Activated CD4-positive, alpha-beta memory T cell treated with anti-CD3 and anti-CD28 coated beads, Interleukin-2, amount 10 ng/mL, durations not matched to agents 7 days and 5 days (primary cell): ENCODE data around the gene CYP24A1. TPM values are rescaled to one million over a fixed set of nuclear protein-coding genes. Genes with fewer than 3 reads are reported as not detected.

Experiments used
- CTCF ChIA-PET: fragments of 350-600 bp; sonication (Branson Sonifier 250); formaldehyde crosslinking; loops from one replicate; lab custom pipeline; 2021; ENCODE audit warnings: antibody characterized with exemption, inconsistent platforms; lab: Charles Lee
- POLR2A ChIA-PET: fragments of 350-600 bp; sonication (Branson Sonifier 250); formaldehyde crosslinking; loops from one replicate; lab custom pipeline; 2021; ENCODE audit warnings: antibody characterized with exemption; lab: Charles Lee
- DNase-seq: peaks from one replicate; pipeline ENCODE4 v3.0.0-alpha.2; 2020
- H3K27ac Mint-ChIP-seq: one replicate; pipeline ENCODE4 v1.8.0; 2021; ENCODE audit warnings: mild to moderate bottlenecking, mixed read lengths
- H3K27me3 Mint-ChIP-seq: one replicate; pipeline ENCODE4 v1.8.0; 2021; ENCODE audit warnings: mixed read lengths
- H3K36me3 Mint-ChIP-seq: one replicate; pipeline ENCODE4 v1.8.0; 2021; ENCODE audit warnings: low read depth, mixed read lengths
- H3K4me1 Mint-ChIP-seq: one replicate; pipeline ENCODE4 v1.8.0; 2021; ENCODE audit warnings: mixed read lengths
- H3K4me3 Mint-ChIP-seq: one replicate; pipeline ENCODE4 v1.8.0; 2021; ENCODE audit warnings: mild to moderate bottlenecking, mixed read lengths
- H3K9me3 Mint-ChIP-seq: one replicate; pipeline ENCODE4 v1.8.0; 2021; ENCODE audit warnings: mixed read lengths
- total RNA-seq, 2 experiments: library from RNA; stranded (reverse); gene quantifications; one replicate each; pipeline ENCODE4 v1.2.3, GENCODE V29; 2021

The CYP24A1 gene
- not detected for total RNA-seq

DNA sequence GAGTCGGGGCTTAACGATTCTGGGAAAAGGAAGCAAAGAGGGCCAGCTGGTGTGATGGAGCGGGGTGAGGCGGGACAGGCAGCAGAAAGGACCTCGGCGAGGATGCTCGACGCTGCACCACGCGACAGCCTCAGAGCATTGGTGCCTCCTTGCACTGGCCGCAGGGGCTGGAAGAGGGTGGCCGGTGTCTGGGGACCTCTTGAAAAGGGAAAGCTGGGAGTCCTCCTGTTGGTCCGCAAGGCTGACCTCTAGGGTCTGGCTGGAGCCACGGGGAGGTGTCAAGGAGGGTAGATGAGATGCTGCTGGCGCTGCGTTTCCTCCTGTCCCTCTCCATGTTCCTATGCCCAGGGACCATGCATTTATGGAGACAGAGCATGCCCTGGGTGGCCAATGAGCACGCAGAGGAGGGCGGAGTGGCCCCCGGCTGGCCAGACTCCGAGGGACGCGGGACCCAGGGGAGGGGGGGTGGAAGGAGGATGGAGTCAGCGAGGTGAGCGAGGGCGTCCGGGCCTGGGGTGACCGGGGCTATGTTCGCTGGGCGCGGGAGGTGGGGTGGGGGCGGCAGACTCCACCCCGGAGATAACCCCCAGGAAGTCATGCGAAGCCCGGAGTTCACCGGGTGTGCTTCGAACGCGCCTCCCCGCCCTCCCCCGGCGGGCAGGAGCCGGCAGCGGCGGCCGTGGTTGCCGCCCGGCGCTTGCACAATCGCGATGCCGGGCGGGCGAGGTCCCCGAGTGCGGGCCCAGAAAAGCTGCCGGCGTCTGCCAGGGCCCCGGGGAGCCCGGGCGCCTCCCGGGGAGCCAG, at the start of gene CYP24A1:
CYP24A1 (minus strand) TSS at position 334 of the 804 bp plus-strand sequence. CDS start 407 bp downstream, outside the sequence.
- no peaks in the 10 kb centered on the region for H3K9me3 Mint-ChIP-seq
- peaks cover 21% of the 10 kb centered on the region for H3K4me1 Mint-ChIP-seq
- CTCF ChIA-PET: no interaction called here
- POLR2A ChIA-PET: no interaction called here
- H3K36me3 Mint-ChIP-seq: no peaks in the 10 kb centered on the region
- no peak within 1 kb of the TSS for H3K27ac Mint-ChIP-seq
- peak within 1 kb of the TSS; percentile 41 for H3K4me3 Mint-ChIP-seq
- H3K27me3 Mint-ChIP-seq: peaks cover 74% of the 10 kb centered on the region
- no peak for DNase-seq

DNA sequence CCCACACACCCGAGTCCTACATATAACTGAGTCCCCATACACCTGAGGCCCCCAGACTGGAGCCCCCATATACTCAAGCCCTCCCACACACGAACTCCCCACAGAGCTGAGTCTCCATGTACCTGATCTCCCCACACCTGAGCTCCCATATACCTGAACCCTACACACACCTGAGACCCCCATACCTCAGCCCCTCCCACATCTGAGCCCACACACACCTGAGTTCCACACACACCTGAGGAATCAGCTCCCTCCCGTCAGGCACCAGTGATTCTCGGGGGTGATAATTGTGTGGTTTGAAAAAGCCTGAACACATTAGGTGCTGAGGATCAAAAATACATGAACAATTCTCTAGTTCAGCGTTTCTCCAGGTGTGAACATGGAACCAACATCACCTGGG, 49.5 kb upstream of the CYP24A1 start:
- ChIA-PET POLR2A (interaction anchor here (0.6 kb wide), 1 partner anchor 30 kb away, joined by 3 read pairs; no protein-coding TSS in a partner anchor), CTCF (no interaction called here)
- H3K4me3 Mint-ChIP-seq: no peak overlapping the region
- DNase-seq: no peak
- peaks cover 3% of the 10 kb centered on the region for H3K9me3 Mint-ChIP-seq
- H3K27me3 Mint-ChIP-seq: no peaks in the 10 kb centered on the region
- peaks cover 3% of the 10 kb centered on the region for H3K36me3 Mint-ChIP-seq
- H3K4me1 Mint-ChIP-seq: peaks cover 24% of the 10 kb centered on the region
- no peak overlapping the region for H3K27ac Mint-ChIP-seq

- H3K4me3 Mint-ChIP-seq: no peak overlapping the region
- no peaks in the 10 kb centered on the region for H3K9me3 Mint-ChIP-seq
- no peak for DNase-seq
- ChIA-PET CTCF (interaction anchor here (1.1 to 1.7 kb wide), 2 partner anchors 14 to 424 kb away, joined by 5 to 6 read pairs; partner anchors contain the start of gene PFDN4), POLR2A (interaction anchor here (0.6 to 1.3 kb wide), 3 partner anchors 14 to 31 kb away, joined by 3 to 6 read pairs (median 3); partner anchors contain the start of gene PFDN4)
- no peak overlapping the region for H3K27ac Mint-ChIP-seq
- peaks cover 4% of the 10 kb centered on the region for H3K36me3 Mint-ChIP-seq
- no peaks in the 10 kb centered on the region for H3K27me3 Mint-ChIP-seq
- H3K4me1 Mint-ChIP-seq: peaks cover 23% of the 10 kb centered on the region
Observed at GRCh38 chr20:54221996-54222890, 48.5 kb upstream of the CYP24A1 start.

DNA sequence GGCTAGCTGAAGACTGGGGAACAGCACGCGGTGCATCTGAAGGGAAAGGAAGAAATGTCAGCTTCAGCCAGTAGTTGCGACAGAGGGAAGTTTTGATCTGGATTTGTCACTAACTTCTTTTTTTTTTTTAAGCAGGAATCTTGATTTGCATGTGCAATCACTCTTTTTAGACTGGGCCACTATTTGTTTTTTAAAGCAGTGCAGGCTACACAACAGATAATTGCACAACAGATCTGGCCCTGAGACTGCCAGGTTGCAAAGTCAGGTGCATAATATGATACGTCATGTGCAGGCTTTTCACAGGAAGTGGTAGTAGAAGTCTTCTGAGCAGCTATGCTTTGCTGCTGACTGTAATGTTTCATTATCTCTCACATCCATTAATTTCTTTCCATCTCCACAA, 47.6 kb upstream of the CYP24A1 start:
- Mint-ChIP-seq H3K27ac (peak overlapping the region; percentile 38), H3K36me3 (peaks cover 8% of the 10 kb centered on the region), H3K27me3 (no peaks in the 10 kb centered on the region), H3K4me3 (no peak overlapping the region), H3K9me3 (no peaks in the 10 kb centered on the region), H3K4me1 (peaks cover 20% of the 10 kb centered on the region)
- peak; percentile 24 for DNase-seq
- CTCF ChIA-PET: interaction anchor here (1.1 to 1.7 kb wide), 2 partner anchors 13 to 425 kb away, joined by 5 to 6 read pairs; partner anchors contain the start of gene PFDN4
- POLR2A ChIA-PET: interaction anchor here (0.6 to 1.3 kb wide), 3 partner anchors 8 to 14 kb away, joined by 3 to 6 read pairs (median 3); partner anchors contain the start of gene PFDN4

GRCh38 chr20:54220722-54221121, 46.9 kb upstream of the CYP24A1 start:
- POLR2A ChIA-PET: interaction anchor here (0.6 to 1.3 kb wide), 2 partner anchors 12 to 14 kb away, joined by 3 to 6 read pairs; partner anchors contain the start of gene PFDN4
- no peaks in the 10 kb centered on the region for H3K27me3 Mint-ChIP-seq
- H3K9me3 Mint-ChIP-seq: no peaks in the 10 kb centered on the region
- H3K4me3 Mint-ChIP-seq: no peak overlapping the region
- no peak overlapping the region for H3K27ac Mint-ChIP-seq
- DNase-seq: no peak
- peaks cover 20% of the 10 kb centered on the region for H3K4me1 Mint-ChIP-seq
- CTCF ChIA-PET: interaction anchor here (1.7 kb wide), 1 partner anchor 13 kb away, joined by 6 read pairs; the partner anchor contains the start of gene PFDN4
- peaks cover 15% of the 10 kb centered on the region for H3K36me3 Mint-ChIP-seq

DNA sequence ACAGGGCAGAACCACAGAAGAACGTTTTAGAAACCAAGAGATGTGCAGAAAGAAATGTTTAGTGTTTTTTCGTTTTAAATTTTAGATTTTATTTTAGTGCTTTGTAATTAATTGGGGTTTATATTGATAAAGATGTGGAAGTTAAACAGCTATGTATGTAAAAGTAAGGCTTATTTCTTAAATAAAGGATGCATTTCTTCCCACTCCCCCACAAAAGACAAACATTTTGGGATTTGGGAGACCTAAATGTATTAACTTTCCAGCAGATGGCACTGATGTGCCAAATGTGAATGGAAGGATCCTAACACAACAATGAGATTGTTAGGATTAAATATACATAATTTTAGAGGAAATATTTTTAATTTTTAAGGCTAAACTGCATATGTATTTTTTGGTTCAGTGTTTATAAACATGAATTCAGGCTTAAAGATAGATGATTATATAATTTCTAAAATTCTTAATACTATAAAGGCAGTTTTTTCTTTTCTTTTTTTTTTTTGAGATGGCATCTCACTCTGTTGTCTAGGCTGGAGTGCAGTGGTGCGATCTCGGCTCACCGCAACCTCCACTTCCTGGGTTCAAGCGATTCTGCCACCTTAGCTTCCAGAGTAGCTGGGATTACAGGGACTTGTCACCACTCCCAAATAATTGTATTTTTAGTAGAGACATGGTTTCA, 46.1 kb upstream of the CYP24A1 start:
- H3K4me3 Mint-ChIP-seq: no peak overlapping the region
- no peak for DNase-seq
- peaks cover 16% of the 10 kb centered on the region for H3K36me3 Mint-ChIP-seq
- peaks cover 20% of the 10 kb centered on the region for H3K4me1 Mint-ChIP-seq
- H3K27me3 Mint-ChIP-seq: no peaks in the 10 kb centered on the region
- H3K9me3 Mint-ChIP-seq: no peaks in the 10 kb centered on the region
- ChIA-PET POLR2A (no interaction called here), CTCF (interaction anchor here (1.0 to 2.1 kb wide), 3 partner anchors 12 to 428 kb away, joined by 3 to 11 read pairs (median 7); partner anchors contain the start of gene PFDN4)
- no peak overlapping the region for H3K27ac Mint-ChIP-seq

DNA sequence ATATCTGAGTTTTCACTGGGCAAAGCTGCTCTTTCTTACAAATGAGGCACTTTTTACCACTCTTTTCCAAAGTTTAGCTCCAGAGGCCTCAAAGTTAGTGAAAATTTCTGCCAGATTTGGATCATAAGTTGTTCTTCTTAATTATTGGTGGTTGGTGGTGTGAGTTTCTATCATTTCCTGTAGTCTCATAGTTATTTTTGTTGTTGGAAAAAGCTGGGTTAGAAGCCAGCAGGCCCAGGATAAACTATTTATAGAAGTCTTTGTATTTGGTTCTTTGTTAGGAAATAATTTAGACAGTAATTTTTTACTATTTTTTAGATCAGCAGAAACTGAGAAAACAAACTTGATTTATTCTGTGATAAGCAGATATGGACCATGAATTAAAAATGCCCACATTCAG, 44.7 kb upstream of the CYP24A1 start:
- POLR2A ChIA-PET: no interaction called here
- Mint-ChIP-seq H3K9me3 (no peaks in the 10 kb centered on the region), H3K4me1 (peaks cover 20% of the 10 kb centered on the region), H3K27ac (no peak overlapping the region), H3K4me3 (no peak overlapping the region), H3K36me3 (peaks cover 16% of the 10 kb centered on the region), H3K27me3 (no peaks in the 10 kb centered on the region)
- DNase-seq: no peak
- CTCF ChIA-PET: interaction anchor here (2.1 kb wide), 1 partner anchor 11 kb away, joined by 11 read pairs; the partner anchor contains the start of gene PFDN4

DNA sequence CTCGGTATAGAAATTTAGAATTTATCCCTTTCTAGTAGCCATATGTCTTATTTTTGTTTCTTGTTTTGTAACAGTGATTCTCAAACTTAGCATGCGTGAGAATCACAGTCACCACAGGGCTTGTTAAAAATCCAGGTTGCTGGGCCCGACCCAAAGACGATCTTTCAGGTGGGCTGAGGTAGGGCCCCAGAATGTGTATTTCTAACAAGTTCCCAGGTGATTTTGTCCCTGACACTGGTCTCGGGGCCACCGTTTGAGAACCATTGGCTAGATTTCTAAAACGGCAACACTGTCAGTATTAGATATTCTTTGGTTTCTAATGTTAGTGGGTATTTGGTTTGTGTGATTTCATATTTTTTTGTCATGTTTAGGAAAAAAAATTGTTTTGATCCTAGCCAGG, 44.0 kb upstream of the CYP24A1 start:
- CTCF ChIA-PET: no interaction called here
- H3K27me3 Mint-ChIP-seq: no peaks in the 10 kb centered on the region
- no peak overlapping the region for H3K4me3 Mint-ChIP-seq
- no peak for DNase-seq
- no peaks in the 10 kb centered on the region for H3K9me3 Mint-ChIP-seq
- H3K36me3 Mint-ChIP-seq: peaks cover 16% of the 10 kb centered on the region
- POLR2A ChIA-PET: no interaction called here
- no peak overlapping the region for H3K27ac Mint-ChIP-seq
- H3K4me1 Mint-ChIP-seq: peaks cover 20% of the 10 kb centered on the region

- Mint-ChIP-seq H3K27me3 (no peaks in the 10 kb centered on the region), H3K4me1 (peaks cover 4% of the 10 kb centered on the region), H3K9me3 (no peaks in the 10 kb centered on the region), H3K36me3 (peaks cover 19% of the 10 kb centered on the region), H3K27ac (no peak overlapping the region), H3K4me3 (no peak overlapping the region)
- DNase-seq: no peak
- CTCF ChIA-PET: no interaction called here
- POLR2A ChIA-PET: no interaction called here
Observed at GRCh38 chr20:54215157-54215789, 41.5 kb upstream of the CYP24A1 start.

- Mint-ChIP-seq H3K4me3 (no peak overlapping the region), H3K27me3 (no peaks in the 10 kb centered on the region), H3K9me3 (no peaks in the 10 kb centered on the region), H3K27ac (no peak overlapping the region), H3K36me3 (peaks cover 19% of the 10 kb centered on the region), H3K4me1 (peaks cover 10% of the 10 kb centered on the region)
- ChIA-PET CTCF (interaction anchor here (0.7 to 1.5 kb wide), 3 partner anchors 14 to 120 kb away, joined by 3 to 5 read pairs (median 4); no protein-coding TSS in a partner anchor), POLR2A (no interaction called here)
- DNase-seq: no peak
Observed at GRCh38 chr20:54214566-54214965, 40.8 kb upstream of the CYP24A1 start.

GRCh38 chr20:54212871-54213270, 39.1 kb upstream of the CYP24A1 start:
- Mint-ChIP-seq H3K4me3 (no peak overlapping the region), H3K4me1 (peaks cover 21% of the 10 kb centered on the region), H3K27ac (no peak overlapping the region), H3K36me3 (peaks cover 19% of the 10 kb centered on the region), H3K27me3 (no peaks in the 10 kb centered on the region), H3K9me3 (no peaks in the 10 kb centered on the region)
- DNase-seq: no peak
- ChIA-PET POLR2A (interaction anchor here (0.9 kb wide), 1 partner anchor 8 kb away, joined by 3 read pairs; no protein-coding TSS in a partner anchor), CTCF (interaction anchor here (0.5 to 1.5 kb wide), 4 partner anchors 13 to 1183 kb away, joined by 3 to 5 read pairs (median 4); no protein-coding TSS in a partner anchor)
